Stimulated activated CD4-positive, alpha-beta T cell treated with anti-CD3 and anti-CD28 coated beads, Interleukin-4, amount 100 ng/mL, for 1 hour (primary cell): ENCODE data around the gene PHF11.
"Not testable (repeated sequence)": the region's sequence is repeated elsewhere in the genome, so short reads cannot be mapped to it uniquely, and the experiment has no call there.

Experiments
- DNase-seq: peaks from one replicate; pipeline ENCODE4 v3.0.0-alpha.2; 2020

Gene PHF11

GRCh38 chr13:49550942-49551644 is 55.3 kb downstream of the PHF11 start:
- DNase-seq, result no peak

GRCh38 chr13:49553888-49554287 is 58.1 kb downstream of the PHF11 start:
- no peak for DNase-seq

DNA sequence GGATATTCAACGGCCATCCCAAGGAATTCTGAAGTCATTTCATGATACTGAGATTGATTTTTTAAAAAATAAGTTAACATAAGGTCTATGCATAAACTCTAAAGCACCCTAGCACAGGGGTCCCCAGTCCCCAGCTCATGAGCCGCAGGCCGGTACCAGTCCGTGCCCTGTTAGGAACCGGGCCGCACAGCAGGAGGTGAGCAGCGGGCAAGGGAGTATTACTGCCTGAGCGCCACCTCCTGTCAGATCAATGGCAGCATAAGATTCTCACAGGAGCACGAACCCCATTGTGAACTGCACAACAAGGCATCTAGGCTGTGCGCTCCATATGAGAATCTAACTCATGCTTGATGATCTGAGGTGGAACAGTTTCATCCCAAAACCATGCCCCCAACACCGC is 58.6 kb downstream of the PHF11 start:
- no peak for DNase-seq

DNA sequence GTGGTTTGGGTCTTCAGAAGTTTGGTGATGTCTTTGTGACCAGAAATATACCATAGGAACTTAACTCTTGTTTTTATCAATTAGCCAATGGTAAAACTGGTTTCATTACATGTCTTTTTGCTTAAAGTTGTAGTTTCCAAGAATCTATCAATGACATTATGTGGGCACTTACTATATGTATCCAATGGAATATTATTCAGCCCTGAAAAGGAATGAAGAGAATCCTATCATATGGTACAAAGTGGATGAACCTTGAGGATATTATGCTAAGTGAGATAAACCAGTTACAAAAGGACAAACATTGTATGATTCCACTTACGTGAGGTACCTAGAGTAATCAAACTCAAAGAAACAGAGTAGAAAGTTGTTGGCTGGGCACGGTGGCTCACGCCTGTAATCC is 63.3 kb downstream of the PHF11 start:
- DNase-seq, result no peak

GRCh38 chr13:49560270-49561061 is 64.7 kb downstream of the PHF11 start:
- no peak for DNase-seq

- no peak for DNase-seq
Measured at GRCh38 chr13:49561062-49561410, 65.3 kb downstream of the PHF11 start.

GRCh38 chr13:49563516-49563915 is 67.8 kb downstream of the PHF11 start:
- DNase-seq, result no peak

GRCh38 chr13:49565461-49565860 is 69.7 kb downstream of the PHF11 start:
- not testable (repeated sequence) for DNase-seq

DNA sequence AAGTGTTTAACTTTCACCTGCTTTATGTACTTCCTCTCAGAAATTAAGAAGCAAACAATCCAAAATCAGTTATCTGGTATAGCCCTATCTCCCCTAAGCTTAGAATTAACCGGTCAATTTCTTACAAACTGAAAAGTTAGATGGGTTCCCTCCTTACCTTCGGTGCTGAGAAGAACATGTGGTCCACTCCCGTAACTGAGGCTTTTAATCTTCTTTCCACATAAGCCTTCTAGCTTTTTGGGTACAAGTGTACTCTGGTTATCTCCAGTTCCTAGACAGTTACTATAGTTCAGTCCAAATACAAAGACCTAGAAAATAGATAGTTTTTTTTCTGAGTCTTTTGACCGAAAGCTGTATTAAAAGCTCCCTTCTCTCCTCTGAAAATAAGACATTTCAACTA is 70.7 kb downstream of the PHF11 start:
- DNase-seq, result no peak

DNA sequence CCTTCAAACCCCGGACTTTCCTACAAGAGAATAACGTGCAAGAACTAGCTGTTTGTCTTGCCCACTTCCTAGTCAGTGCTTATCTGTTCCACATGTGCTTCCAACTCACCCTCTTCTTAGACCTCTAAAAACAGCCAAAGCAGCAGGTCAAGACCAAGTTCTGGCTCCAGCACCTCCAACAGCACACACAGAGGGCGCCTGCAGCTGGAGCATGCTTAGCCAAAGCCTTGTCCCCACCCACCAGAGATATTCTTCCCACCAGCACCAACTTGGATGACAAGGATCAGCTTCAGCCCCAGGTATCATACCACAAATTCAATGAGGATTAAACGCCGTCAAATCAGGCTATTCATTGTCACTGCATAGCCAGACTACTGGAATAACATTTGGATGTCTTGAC is 71.7 kb downstream of the PHF11 start:
- no peak for DNase-seq

- no peak for DNase-seq
Measured at GRCh38 chr13:49569993-49570689, 74.4 kb downstream of the PHF11 start.

GRCh38 chr13:49571299-49572240 is 75.8 kb downstream of the PHF11 start:
- DNase-seq, result no peak
